Left forelimb (tissue), 1 donor: Measurements from ENCODE around the gene FOXK2.
"Not testable (repeated sequence)": the region's sequence is repeated elsewhere in the genome, so short reads cannot be mapped to it uniquely, and the experiment has no call there.

Experiments
- DNase-seq: peaks from one replicate; pipeline ENCODE4 v3.0.0-alpha.2; 2018; ENCODE audit warnings: low spot score

The FOXK2 gene

GRCh38 chr17:82495844-82496528 lies 23.5 kb upstream of the FOXK2 start:
- DNase-seq: no peak

GRCh38 chr17:82496529-82497434 lies 22.8 kb upstream of the FOXK2 start:
- DNase-seq: peak; percentile 96

- peak; percentile 81 for DNase-seq
These were observed 21.8 kb upstream of the FOXK2 start for GRCh38 chr17:82497483-82498405.

- no peak for DNase-seq
These were observed 17.3 kb upstream of the FOXK2 start for GRCh38 chr17:82502207-82502606.

GRCh38 chr17:82503094-82503727 lies 16.3 kb upstream of the FOXK2 start:
- no peak for DNase-seq

GRCh38 chr17:82503728-82504308 lies 15.7 kb upstream of the FOXK2 start:
- no peak for DNase-seq

GRCh38 chr17:82505296-82505695 lies 14.2 kb upstream of the FOXK2 start:
- no peak for DNase-seq

- not testable (repeated sequence) for DNase-seq
These were observed 13.1 kb upstream of the FOXK2 start for GRCh38 chr17:82506402-82506801.

- no peak for DNase-seq
These were observed 11.8 kb upstream of the FOXK2 start for GRCh38 chr17:82507631-82508175.

- not testable (repeated sequence) for DNase-seq
These were observed 7.9 kb upstream of the FOXK2 start for GRCh38 chr17:82511642-82512041.

- not testable (repeated sequence) for DNase-seq
These were observed 5.7 kb upstream of the FOXK2 start for GRCh38 chr17:82513864-82514263.

GRCh38 chr17:82517230-82517865 lies 2.2 kb upstream of the FOXK2 start:
- DNase-seq: no peak

GRCh38 chr17:82519971-82520903 lies 705 bp downstream of the FOXK2 start:
- no peak for DNase-seq

- DNase-seq: no peak
These were observed 5.0 kb downstream of the FOXK2 start for GRCh38 chr17:82524540-82524939.

- no peak for DNase-seq
These were observed 6.2 kb downstream of the FOXK2 start for GRCh38 chr17:82525712-82526111.

GRCh38 chr17:82527898-82528297 lies 8.4 kb downstream of the FOXK2 start:
- no peak for DNase-seq

GRCh38 chr17:82528484-82529265 lies 9.1 kb downstream of the FOXK2 start:
- no peak for DNase-seq

- no peak for DNase-seq
These were observed 10.4 kb downstream of the FOXK2 start for GRCh38 chr17:82529914-82530300.
